K562 treated with DMSO at 1 percent for 48 hours (cell line): ENCODE data around the gene BCAN. TPM values are rescaled to one million over a fixed set of nuclear protein-coding genes. Genes with fewer than 3 reads are reported as not detected.

Source experiments
- total RNA-seq: library from RNA; unstranded; fragments of 300-600 nt; gene quantifications from 2 replicates; pipeline ENCODE4 v1.2.3, GENCODE V29; 2022; ENCODE audit warnings: low replicate concordance; ENCODE audit errors: extremely low read depth

Gene BCAN
- total RNA-seq: not detected in 2 replicates

GRCh38 chr1:156641761-156642264 is at the start of gene BCAN:
Gene BCAN, plus strand, starts transcription at chr1:156642117. Its CDS starts 3,938 bp downstream, at chr1:156646055.

GRCh38 chr1:156601122-156601830 is 40.6 kb upstream of the BCAN start, which contains the start of gene GPATCH4:
Gene GPATCH4, minus strand, starts transcription at chr1:156601479.

GRCh38 chr1:156618853-156619581 is 22.9 kb upstream of the BCAN start, which contains the start of gene HAPLN2:
Gene HAPLN2, plus strand, starts transcription at chr1:156619415. Its CDS starts 4,076 bp downstream, at chr1:156623491.

GRCh38 chr1:156676820-156677615 is 35.1 kb downstream of the BCAN start, which contains the start of gene NES:
Gene NES, minus strand, starts transcription at chr1:156677407. Its CDS starts 143 bp downstream, at chr1:156677264.

GRCh38 chr1:156705321-156705917 is 63.5 kb downstream of the BCAN start, which contains the start of gene CRABP2:
Gene CRABP2, minus strand, starts transcription at chr1:156705583. Its CDS starts 137 bp downstream, at chr1:156705446.

Other genes starting within 250 kb of the BCAN start
- gene MEF2D, start 141.3 kb upstream of the BCAN start, total RNA-seq: not detected in 2 replicates
- gene IQGAP3, start 69.6 kb upstream of the BCAN start, total RNA-seq: not detected in 2 replicates
- gene TTC24, start 62.4 kb upstream of the BCAN start, total RNA-seq: not detected in 2 replicates
- gene NAXE, start 50.3 kb upstream of the BCAN start, total RNA-seq: not detected in 2 replicates
- not detected in 2 replicates for gene GPATCH4, start 40.6 kb upstream of the BCAN start, total RNA-seq
- not detected in 2 replicates for gene HAPLN2, start 22.7 kb upstream of the BCAN start, total RNA-seq
- not detected in 2 replicates for gene NES, start 35.3 kb downstream of the BCAN start, total RNA-seq
- gene CRABP2, start 63.5 kb downstream of the BCAN start, total RNA-seq: not detected in 2 replicates
- gene METTL25B, start 86.4 kb downstream of the BCAN start, total RNA-seq: not detected in 2 replicates
- gene ISG20L2, start 86.6 kb downstream of the BCAN start, total RNA-seq: not detected in 2 replicates
- not detected in 2 replicates for gene MRPL24, start 99.0 kb downstream of the BCAN start, total RNA-seq
- not detected in 2 replicates for gene HDGF, start 109.6 kb downstream of the BCAN start, total RNA-seq
- gene PRCC, start 125.4 kb downstream of the BCAN start, total RNA-seq: not detected in 2 replicates
- gene SH2D2A, start 174.7 kb downstream of the BCAN start, total RNA-seq: not detected in 2 replicates
- not detected in 2 replicates for gene INSRR, start 217.0 kb downstream of the BCAN start, total RNA-seq
- not detected in 2 replicates for gene NTRK1, start 218.7 kb downstream of the BCAN start, total RNA-seq